B cell (primary cell): ENCODE data around the gene ELOVL6. TPM values are rescaled to one million over a fixed set of nuclear protein-coding genes. Genes with fewer than 3 reads are reported as not detected.

Source experiments
- ATAC-seq: fragments of 200-7000 bp; cut with Tn5 transposase; one replicate; pipeline ENCODE4 v1.10.0; 2021; ENCODE audit warnings: low read depth, mild to moderate bottlenecking, moderate number of reproducible peaks, moderate library complexity
- CTCF ChIA-PET: fragments of 350-600 bp; sonication (Branson Sonifier 250); formaldehyde crosslinking; loops from one replicate; lab custom pipeline; 2021; ENCODE audit warnings: antibody characterized with exemption, inconsistent platforms; lab: Charles Lee
- POLR2A ChIA-PET: fragments of 350-600 bp; sonication (Branson Sonifier 250); formaldehyde crosslinking; loops from one replicate; lab custom pipeline; 2021; ENCODE audit warnings: antibody characterized with exemption; lab: Charles Lee
- DNase-seq: peaks from one replicate; pipeline ENCODE4 v3.0.0; 2013
- H2AFZ ChIP-seq: 2 replicates; pipeline ENCODE4 v1.6.1; 2012; ENCODE audit warnings: mild to moderate bottlenecking, low read depth, low read length; ENCODE audit not compliant: insufficient read depth, poor library complexity, severe bottlenecking
- H3K27ac ChIP-seq, 2 donors: 1 replicate in 1 of 2; 2 replicates in 1 of 2; pipeline ENCODE4 v1.5.1; 2012 to 2013; ENCODE audit warnings: low read length in 2 of 2, mild to moderate bottlenecking in 2 of 2, moderate library complexity in 1 of 2
- H3K27me3 ChIP-seq, 4 experiments: fragments of 200-600 bp in 1 of 4; sonication (generic) in 1 of 4; replicated peaks in 1 of 4; 1 replicate in 2 of 4; 2 replicates in 2 of 4; pipeline versions ENCODE4 v1.6.1 to v1.7.0; 2013 to 2016; ENCODE audit warnings: low read length in 3 of 4, mild to moderate bottlenecking in 2 of 4, mixed read lengths in 1 of 4, moderate library complexity in 1 of 4; ENCODE audit not compliant: insufficient read depth in 4 of 4, control insufficient read depth in 3 of 4; ENCODE audit errors: control extremely low read depth in 1 of 4
- H3K36me3 ChIP-seq, 2 experiments: replicated peaks in 1 of 2; 1 replicate in 1 of 2; 2 replicates in 1 of 2; pipeline versions ENCODE4 v1.6.1 to v1.7.1; 2013; ENCODE audit warnings: low read length in 1 of 2; ENCODE audit not compliant: insufficient read depth in 2 of 2, control insufficient read depth in 1 of 2; ENCODE audit errors: control extremely low read depth in 1 of 2, extremely low read depth in 1 of 2
- H3K4me1 ChIP-seq, 2 donors: fragments of 200-600 bp in 1 of 2; sonication (generic) in 1 of 2; 1 replicate in 1 of 2; 2 replicates in 1 of 2; pipeline versions ENCODE4 v1.5.1 to v1.6.1; 2013 to 2017; ENCODE audit warnings: low read length in 2 of 2; ENCODE audit not compliant: control insufficient read depth in 2 of 2, insufficient read depth in 2 of 2
- H3K4me2 ChIP-seq: replicated peaks from 2 replicates; pipeline ENCODE3; 2012; ENCODE audit warnings: mild to moderate bottlenecking, low read depth, low read length; ENCODE audit not compliant: poor library complexity, severe bottlenecking
- H3K4me3 ChIP-seq, 5 experiments: fragments of 200-600 bp in 1 of 5; sonication (generic) in 1 of 5; 1 replicate in 3 of 5; 2 replicates in 2 of 5; pipeline versions ENCODE4 v1.5.1 to v1.7.0; 2011 to 2016; ENCODE audit warnings: low read length in 4 of 5, mild to moderate bottlenecking in 4 of 5, low read depth in 2 of 5, control low read depth in 1 of 5, moderate library complexity in 1 of 5; ENCODE audit not compliant: insufficient read depth in 1 of 5; ENCODE audit errors: control extremely low read depth in 1 of 5, extremely low read depth in 1 of 5
- H3K79me2 ChIP-seq: fragments of 200-600 bp; sonication (generic); one replicate; pipeline ENCODE4 v1.6.0; 2016; ENCODE audit warnings: low read length; ENCODE audit not compliant: control insufficient read depth, insufficient read depth
- H3K9ac ChIP-seq: fragments of 200-600 bp; sonication (generic); 2 replicates; pipeline ENCODE4 v1.6.1; 2017; ENCODE audit warnings: mild to moderate bottlenecking, low read length, moderate library complexity
- H3K9me3 ChIP-seq, 3 donors: one replicate each; pipeline versions ENCODE4 v1.6.1 to v1.7.1; 2013; ENCODE audit warnings: low read length in 2 of 3; ENCODE audit not compliant: control insufficient read depth in 2 of 3, insufficient read depth in 1 of 3; ENCODE audit errors: control extremely low read depth in 1 of 3
- H4K20me1 ChIP-seq: 2 replicates; pipeline ENCODE4 v1.6.0; 2012; ENCODE audit warnings: mild to moderate bottlenecking, low read length; ENCODE audit not compliant: insufficient read depth, control insufficient read depth, poor library complexity, severe bottlenecking
- H3K27ac Mint-ChIP-seq: one replicate; pipeline ENCODE4 v1.8.0; 2021; ENCODE audit warnings: mixed read lengths
- H3K27me3 Mint-ChIP-seq: one replicate; pipeline ENCODE4 v1.8.0; 2021; ENCODE audit warnings: mixed read lengths
- H3K4me1 Mint-ChIP-seq: one replicate; pipeline ENCODE4 v1.8.0; 2021; ENCODE audit warnings: mixed read lengths
- H3K4me3 Mint-ChIP-seq: one replicate; pipeline ENCODE4 v1.8.0; 2021; ENCODE audit warnings: mixed read lengths
- H3K9me3 Mint-ChIP-seq: one replicate; pipeline ENCODE4 v1.8.0; 2022; ENCODE audit warnings: mixed read lengths; ENCODE audit not compliant: insufficient read depth
- CTCF ChIP-seq: fragments of 200-600 bp; IDR thresholded peaks from one replicate; pipeline ENCODE4 v1.8.0; 2022; ENCODE audit warnings: antibody characterized with exemption, mild to moderate bottlenecking
- EZH2 ChIP-seq: IDR thresholded peaks from 2 replicates; pipeline ENCODE4 v1.6.1; 2012; ENCODE audit warnings: borderline replicate concordance, low read depth, mild to moderate bottlenecking, moderate library complexity, low read length; ENCODE audit not compliant: insufficient read depth, poor library complexity, severe bottlenecking
- WGBS: methylation state at CpG from one replicate; pipeline ENCODE4 v1.1.5; 2013; ENCODE audit warnings: missing lambda C conversion rate; ENCODE audit not compliant: insufficient coverage; 5-methylcytosine and 5-hydroxymethylcytosine counted together
- intact Hi-C: fragments of 100-400 bp; cut with micrococcal nuclease; formaldehyde crosslinking; loops from one replicate; pipeline ENCODE4 v1.10.0; 2022
- polyA plus RNA-seq: library from polyadenylated mRNA; depleted of rRNA; stranded (reverse); fragments of >200 nt; gene quantifications from 2 replicates; pipeline ENCODE4 v1.2.3, GENCODE V29; 2012
- total RNA-seq, 2 donors: library from RNA; stranded (reverse); fragments of 120-200 nt in 1 of 2; gene quantifications; 1 replicate in 1 of 2; 2 replicates in 1 of 2; pipeline versions ENCODE4 v1.2.3 to v1.2.4, GENCODE V29; 2013 to 2022

Gene ELOVL6
- total and polyA plus RNA-seq, 2 donors (not counting 1 experiment from before 2014, with no cell fraction given) = 0.10 to 0.22 TPM

- no CpG with 5 or more reads among the region's 5 CpGs for WGBS
- H3K27me3 Mint-ChIP-seq = peaks cover 7% of the 10 kb centered on the region
- TF ChIP-seq EZH2 (no peak), CTCF (no peak)
- Histone ChIP-seq H3K36me3 (no peaks in the 10 kb centered on the region), H3K27ac (no peak overlapping the region), H3K9me3 (peaks cover 0 to 6% (median 0%) of the 10 kb centered on the region in 3 donors), H3K4me3 (no peak overlapping the region), H4K20me1 (no peaks in the 10 kb centered on the region), H3K27me3 (peaks cover 0 to 2% (median 0%) of the 10 kb centered on the region in 4 experiments), H3K4me1 (no peaks in the 10 kb centered on the region), H3K79me2 (no peaks in the 10 kb centered on the region), H3K4me2 (no peak overlapping the region), H3K9ac (no peak overlapping the region), H2AFZ (no peak overlapping the region)
- POLR2A ChIA-PET = no interaction called here
- no peak overlapping the region for H3K27ac Mint-ChIP-seq
- ATAC-seq (no peak), DNase-seq (no peak)
- intact Hi-C loops = no loop called here
- CTCF ChIA-PET = interaction anchor here (0.9 to 1.5 kb wide), 3 partner anchors 9 to 29 kb away, joined by 3 read pairs; no protein-coding TSS in a partner anchor
- peaks cover 5% of the 10 kb centered on the region for H3K9me3 Mint-ChIP-seq
- no peaks in the 10 kb centered on the region for H3K4me1 Mint-ChIP-seq
- H3K4me3 Mint-ChIP-seq = no peak overlapping the region
Observed at GRCh38 chr4:110020139-110020538, 178.3 kb downstream of the ELOVL6 start.

GRCh38 chr4:110019153-110019552 lies 179.3 kb downstream of the ELOVL6 start:
- H3K4me2 ChIP-seq = no peak overlapping the region
- peaks cover 13% of the 10 kb centered on the region for H3K27me3 Mint-ChIP-seq
- H3K4me3 ChIP-seq = no peak overlapping the region
- no peak overlapping the region for H3K27ac Mint-ChIP-seq
- H3K79me2 ChIP-seq = no peaks in the 10 kb centered on the region
- TF ChIP-seq EZH2 (no peak), CTCF (no peak)
- CTCF ChIA-PET = interaction anchor here (0.9 kb wide), 1 partner anchor 8 kb away, joined by 3 read pairs; no protein-coding TSS in a partner anchor
- H3K4me3 Mint-ChIP-seq = no peak overlapping the region
- H3K9me3 ChIP-seq = peaks cover 0 to 6% (median 0%) of the 10 kb centered on the region in 3 donors
- H4K20me1 ChIP-seq = no peaks in the 10 kb centered on the region
- no peak overlapping the region for H3K27ac ChIP-seq
- H3K9ac ChIP-seq = no peak overlapping the region
- H3K4me1 ChIP-seq = no peaks in the 10 kb centered on the region
- intact Hi-C loops = no loop called here
- no peaks in the 10 kb centered on the region for H3K27me3 ChIP-seq
- DNase-seq (no peak), ATAC-seq (no peak)
- POLR2A ChIA-PET = no interaction called here
- no peak overlapping the region for H2AFZ ChIP-seq
- H3K4me1 Mint-ChIP-seq = no peaks in the 10 kb centered on the region
- H3K36me3 ChIP-seq = no peaks in the 10 kb centered on the region
- H3K9me3 Mint-ChIP-seq = peaks cover 5% of the 10 kb centered on the region
- no CpG with 5 or more reads among the region's 3 CpGs for WGBS
